Measurements from ENCODE around the gene SDS.

Gene SDS

DNA sequence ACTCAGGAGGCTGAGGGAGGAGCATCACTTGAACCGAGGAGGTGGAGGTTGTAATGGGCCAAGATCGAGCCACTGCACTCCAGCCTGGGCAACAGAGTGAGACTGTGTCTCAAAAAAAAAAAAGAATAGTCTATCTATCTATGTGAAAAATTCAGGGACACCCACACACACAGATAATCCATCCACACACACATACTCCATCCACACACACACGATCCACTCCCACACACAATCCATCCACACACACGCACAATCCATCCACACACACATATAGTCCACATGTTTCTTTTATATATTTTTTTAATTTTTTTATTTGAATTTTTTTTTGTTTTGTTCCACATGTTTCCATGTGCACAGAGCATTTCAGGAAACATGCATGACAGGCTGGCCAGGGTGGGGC lies 3.3 kb downstream of the SDS start:
- no peak for FAIRE-seq
- no peak for DNase-seq (ENCODE audit: insufficient read length, low spot score)

GRCh38 chr12:113399490-113399889 lies 4.2 kb downstream of the SDS start:
- DNase-seq (ENCODE audit: insufficient read length, low spot score) (no peak), FAIRE-seq (no peak)

DNA sequence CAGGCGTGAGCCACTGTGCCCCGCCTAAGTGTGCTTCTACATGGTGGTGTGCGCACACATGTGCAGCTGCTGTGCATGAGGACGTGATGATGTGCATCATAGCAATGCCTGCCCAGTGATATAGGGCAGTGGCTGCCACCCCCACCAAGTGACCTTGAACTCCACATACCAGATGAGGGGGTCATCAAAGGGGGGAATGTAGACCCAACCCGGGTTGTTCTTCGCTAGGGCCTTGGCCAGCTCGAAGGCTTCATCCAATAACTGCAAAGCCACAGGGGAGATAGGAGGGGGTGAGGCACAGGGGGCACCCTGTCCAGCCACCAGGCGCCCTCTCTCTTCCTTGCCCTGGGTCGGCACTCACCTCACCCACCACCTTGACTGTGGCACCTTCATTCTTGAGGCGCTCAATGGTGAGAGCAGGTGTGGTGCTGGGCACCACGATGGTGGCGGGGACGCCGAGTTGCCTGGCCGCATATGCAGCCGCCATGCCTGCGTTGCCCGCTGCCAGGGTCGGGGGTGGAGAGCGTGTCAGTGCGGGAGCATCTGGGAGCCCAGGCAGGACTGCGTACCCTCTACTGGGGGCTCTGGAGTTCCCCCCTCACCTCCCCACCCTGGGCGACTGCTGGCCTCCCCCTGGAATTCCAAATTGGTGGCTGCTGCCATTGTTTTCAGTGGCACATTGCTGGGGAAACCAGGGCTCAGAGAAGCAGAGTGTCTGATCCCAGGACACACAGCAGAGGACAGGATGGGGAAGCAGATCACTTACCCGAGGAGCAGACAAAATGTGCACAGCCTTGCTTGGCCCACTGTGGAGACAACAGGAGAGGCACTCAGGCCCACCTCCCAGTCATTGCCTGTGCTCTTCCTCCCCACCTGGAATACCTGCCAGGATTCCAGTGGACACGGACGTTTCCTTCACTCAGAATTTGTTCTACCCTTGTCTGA lies 5.1 kb downstream of the SDS start:
- no peak for DNase-seq (ENCODE audit: insufficient read length, low spot score)
- FAIRE-seq, result no peak

DNA sequence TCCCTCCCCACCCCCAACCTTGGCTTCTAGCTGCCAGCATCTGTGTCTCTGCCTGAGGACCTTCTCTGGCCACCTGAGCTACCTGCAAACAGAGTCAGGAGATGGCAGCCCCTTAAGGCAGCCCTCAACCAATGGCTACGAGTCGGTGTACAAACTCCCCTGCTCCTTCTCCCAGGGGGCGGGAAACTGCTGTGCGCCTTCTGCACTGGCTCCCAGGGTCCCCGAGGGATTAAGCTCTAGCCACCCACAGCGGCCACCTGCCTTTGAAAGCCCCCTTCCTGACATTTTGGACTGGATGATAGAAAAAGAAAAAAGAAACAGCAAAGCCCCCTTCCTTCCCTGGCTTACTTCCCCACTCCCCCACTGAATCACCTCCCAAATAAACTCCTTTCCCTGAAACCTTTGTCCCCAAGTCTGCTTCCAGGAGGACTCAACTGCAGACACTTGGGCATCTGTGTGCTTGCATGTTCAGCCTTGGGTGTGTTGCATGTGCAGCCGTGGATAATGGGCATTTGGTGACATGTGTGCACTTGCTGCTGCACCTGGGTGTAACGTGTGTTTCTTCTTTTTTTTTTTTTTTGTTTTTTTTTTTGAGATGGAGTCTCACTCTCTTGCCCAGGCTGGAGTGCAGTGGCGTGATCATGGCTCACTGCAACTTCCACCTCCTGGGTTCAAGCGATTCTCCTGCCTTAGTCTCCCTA lies 6.0 kb downstream of the SDS start:
- no peak for FAIRE-seq
- DNase-seq (ENCODE audit: insufficient read length, low spot score), result no peak

GRCh38 chr12:113396828-113397496 lies 6.7 kb downstream of the SDS start:
- no peak for DNase-seq (ENCODE audit: insufficient read length, low spot score)
- no peak for FAIRE-seq

- DNase-seq (ENCODE audit: insufficient read length, low spot score) (no peak), FAIRE-seq (no peak)
These were observed 7.5 kb downstream of the SDS start for GRCh38 chr12:113396200-113396599.

DNA sequence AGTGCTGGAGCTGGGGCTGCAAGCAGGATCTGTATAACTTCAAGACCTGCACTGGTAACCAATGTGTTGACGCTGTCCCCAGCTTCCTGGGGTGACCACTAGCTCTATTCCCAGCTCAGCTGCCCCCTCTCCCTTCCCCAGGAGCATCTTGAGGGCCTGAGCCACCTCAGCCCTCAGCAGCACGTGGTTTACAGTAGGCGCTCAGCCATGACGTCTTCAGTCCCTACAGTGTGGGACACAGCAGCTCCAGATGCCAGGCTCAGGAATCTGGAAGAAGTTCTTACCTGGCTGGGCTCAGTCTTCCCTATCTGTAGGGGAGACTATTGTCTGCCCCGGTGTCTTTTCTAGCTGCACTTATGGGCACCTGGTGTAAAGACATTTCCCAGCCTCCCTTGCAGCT lies 8.6 kb downstream of the SDS start:
- no peak for FAIRE-seq
- no peak for DNase-seq (ENCODE audit: insufficient read length, low spot score)

DNA sequence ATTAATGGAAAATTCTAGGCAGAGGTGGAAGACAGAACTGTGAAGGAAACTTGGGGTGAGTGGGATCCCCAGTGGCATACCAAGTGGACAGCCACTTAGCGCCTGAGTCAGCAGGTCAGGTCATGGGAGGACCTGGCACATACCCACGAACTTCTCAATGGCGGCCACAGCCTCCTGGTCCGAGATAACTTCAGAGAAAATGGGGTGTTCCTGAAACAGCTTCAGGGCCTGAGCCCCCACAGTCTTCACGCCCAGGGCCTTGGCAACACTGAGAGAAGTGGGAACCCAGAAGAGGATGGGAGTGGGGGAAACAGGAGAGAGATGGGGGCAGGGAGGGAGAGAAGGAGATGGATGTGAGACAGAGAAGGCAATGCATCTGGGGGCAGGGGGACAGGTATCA lies 9.9 kb downstream of the SDS start:
- FAIRE-seq (no peak), DNase-seq (ENCODE audit: insufficient read length, low spot score) (no peak)

DNA sequence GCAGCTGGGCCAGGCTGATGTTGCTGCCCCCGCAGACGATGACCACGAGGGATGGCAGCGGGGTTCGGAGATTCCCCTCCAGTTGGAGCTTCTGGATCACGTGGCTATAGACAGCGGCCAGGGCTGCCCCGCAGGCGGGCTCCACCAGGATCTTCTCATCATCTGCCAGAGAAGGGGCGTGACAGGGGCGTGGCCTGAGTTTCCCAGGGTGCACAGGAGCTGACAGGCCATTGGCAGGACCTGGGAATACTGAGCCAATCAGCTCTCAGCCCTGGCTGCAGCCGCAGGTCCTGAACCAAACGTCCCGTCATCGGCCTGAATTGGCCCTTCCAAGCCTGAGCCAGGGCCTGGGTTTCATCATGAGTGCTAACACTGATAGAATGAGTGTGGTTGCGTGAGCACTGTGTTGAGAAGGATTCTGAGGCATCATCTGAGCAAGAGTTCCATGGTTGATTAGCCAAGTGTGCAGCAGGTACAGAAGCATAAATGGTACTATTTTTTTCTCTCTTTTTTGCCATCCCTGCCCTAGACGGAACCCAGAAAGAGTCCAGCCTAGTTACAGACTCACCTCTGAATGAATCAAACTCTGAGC lies 10.6 kb downstream of the SDS start:
- DNase-seq (ENCODE audit: insufficient read length, low spot score), result no peak

DNA sequence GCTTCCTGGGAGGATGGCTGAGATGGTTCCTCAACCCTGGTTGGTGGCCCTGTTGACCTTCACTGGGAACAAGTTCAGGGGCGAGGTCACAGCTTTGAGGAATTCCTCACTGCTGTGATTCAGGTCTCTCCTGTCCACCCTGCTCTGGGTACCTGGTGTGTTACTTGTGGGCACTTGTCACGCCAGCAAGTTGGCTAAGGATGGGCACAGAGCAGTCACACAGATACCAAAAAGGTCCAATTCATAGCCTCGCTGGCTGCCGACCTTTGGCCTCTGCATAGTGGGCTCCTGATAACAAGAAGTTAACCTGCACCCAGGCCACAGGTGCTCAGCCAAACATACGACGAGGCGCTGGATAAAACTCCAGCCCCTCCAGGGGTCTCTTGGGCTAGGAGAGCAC lies 11.2 kb downstream of the SDS start:
- no peak for FAIRE-seq
- no peak for DNase-seq (ENCODE audit: insufficient read length, low spot score)

More for the DNA sequence above, 10.6 kb downstream of the SDS start:
- no peak for FAIRE-seq

DNA sequence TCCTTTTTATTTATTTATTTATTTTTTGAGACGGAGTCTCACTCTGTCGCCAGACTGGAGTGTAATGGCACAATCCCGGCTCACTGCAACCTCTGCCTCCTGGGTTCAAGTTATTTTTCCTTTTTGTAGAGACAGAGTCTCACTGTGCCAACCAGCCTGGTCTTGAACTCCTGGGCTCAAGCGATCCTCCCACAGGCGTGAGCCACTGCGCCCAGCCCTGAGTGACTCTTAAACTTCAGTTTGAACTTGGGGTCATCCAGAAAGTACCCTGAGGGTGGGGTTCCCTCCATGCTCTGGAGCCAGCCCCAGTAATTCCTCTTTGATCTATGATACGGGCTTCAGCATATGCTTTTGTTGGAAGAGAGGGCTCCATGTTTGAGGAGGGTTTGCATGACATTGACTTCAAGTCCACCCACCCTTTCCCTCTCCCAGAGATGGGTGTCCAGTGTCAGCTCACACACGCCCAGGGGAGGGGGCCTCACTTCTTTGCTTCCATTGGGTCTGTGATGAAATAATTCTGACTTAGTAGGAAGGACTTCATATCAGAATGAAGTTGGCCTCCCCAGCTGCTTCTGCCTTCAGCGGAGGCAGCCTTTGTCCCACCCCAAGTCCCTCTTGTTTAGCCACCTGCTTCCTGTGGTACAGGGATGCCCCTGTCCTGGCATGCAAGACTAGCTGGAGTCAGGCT lies 11.9 kb downstream of the SDS start:
- FAIRE-seq (no peak), DNase-seq (ENCODE audit: insufficient read length, low spot score) (no peak)

DNA sequence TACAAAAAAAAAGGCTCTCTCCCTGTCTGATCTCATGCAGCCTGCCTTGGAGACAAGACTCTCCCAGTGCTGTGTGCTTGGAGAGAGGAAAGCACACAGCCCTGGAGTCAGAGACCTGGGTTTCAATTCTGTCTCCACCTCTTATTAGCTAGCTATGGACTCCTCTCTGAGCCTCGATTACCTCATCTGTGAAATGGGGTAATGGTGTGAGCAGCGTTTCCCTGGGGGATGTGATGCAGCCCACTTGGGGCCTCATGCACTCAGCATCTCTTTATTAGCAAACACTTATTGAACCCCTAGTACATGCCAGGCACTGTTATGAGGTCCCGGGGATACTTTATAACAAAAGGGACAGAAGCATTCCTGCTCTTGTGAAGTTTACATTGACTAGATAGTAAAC lies 12.5 kb downstream of the SDS start:
- no peak for FAIRE-seq
- DNase-seq (ENCODE audit: insufficient read length, low spot score), result no peak

- FAIRE-seq, result peak; percentile 28
- DNase-seq (ENCODE audit: insufficient read length, low spot score), result no peak
These were observed 13.3 kb downstream of the SDS start for GRCh38 chr12:113390064-113391043.

- FAIRE-seq, result no peak
- no peak for DNase-seq (ENCODE audit: insufficient read length, low spot score)
These were observed 15.3 kb downstream of the SDS start for GRCh38 chr12:113388351-113388750.

DNA sequence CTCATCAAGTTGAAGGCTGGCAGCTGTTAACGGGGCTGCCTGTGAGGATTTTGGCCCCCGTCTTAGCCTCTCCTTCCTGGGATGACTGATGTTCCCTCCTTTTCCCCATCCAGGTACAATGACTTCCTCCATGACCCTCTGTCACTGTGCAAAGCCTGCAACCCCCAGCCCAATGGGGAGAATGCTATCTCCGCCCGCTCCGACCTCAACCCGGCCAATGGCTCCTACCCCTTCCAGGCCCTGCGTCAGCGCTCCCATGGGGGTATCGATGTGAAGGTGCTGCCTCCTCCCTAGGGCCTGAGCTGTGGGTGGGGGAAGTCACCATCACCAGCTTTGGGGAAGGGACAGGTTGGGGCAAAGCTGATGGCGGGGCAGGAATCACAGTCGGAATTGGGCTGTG lies 16.1 kb downstream of the SDS start:
- DNase-seq (ENCODE audit: insufficient read length, low spot score) (no peak), FAIRE-seq (no peak)

GRCh38 chr12:113386866-113387566 lies 16.7 kb downstream of the SDS start:
- DNase-seq (ENCODE audit: insufficient read length, low spot score) (no peak), FAIRE-seq (no peak)

DNA sequence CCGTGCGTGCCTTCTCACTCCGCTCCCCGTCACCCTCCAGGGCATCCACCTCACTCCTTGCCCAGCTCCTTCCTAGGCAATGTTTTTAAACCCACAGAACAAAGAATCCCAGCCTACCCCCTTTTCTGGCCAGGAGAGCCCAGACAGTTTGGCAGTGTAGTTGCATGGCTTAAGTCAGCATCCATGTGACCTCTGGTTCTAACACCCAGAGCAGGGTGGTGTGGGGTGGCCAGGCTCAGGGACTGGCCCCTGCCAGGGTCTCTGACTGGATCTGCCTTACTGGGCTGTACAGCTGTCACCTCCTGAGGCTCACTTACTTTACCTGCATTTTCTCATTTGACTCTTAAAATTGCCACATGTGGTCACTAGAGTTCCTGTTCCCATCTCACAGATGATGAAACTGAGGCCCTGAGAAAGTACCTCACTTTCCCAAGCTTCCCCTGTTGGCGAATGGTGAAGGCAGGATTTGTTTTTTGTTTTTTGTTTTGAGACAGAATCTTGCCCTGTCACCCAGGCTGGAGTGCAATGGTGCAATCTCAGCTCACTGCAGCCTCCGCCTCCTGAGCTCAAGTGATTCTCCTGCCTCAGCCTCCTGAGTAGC lies 18.3 kb downstream of the SDS start:
- no peak for DNase-seq (ENCODE audit: insufficient read length, low spot score)
- no peak for FAIRE-seq

DNA sequence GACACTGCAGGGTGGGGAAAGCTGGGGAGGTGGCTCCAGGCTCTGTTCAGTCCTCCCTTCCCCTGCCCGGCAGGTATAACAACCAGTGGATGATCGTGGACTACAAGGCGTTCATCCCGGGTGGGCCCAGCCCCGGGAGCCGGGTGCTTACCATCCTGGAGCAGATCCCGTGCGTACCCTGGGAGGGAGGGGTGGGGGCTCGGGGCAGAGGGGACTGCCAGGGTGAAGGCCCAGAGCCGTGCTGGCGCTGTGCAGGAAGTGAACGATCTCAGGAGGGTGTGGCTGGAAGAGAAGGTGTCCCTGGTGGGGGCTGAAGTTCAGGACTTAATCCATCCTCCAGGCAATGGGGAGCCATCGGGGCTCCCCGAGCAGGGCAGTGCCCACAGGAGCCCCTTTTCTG lies 18.9 kb downstream of the SDS start:
- no peak for FAIRE-seq
- DNase-seq (ENCODE audit: insufficient read length, low spot score), result no peak
